ENCODE data around the gene AJAP1.
A peak's percentile ranks its signal among the peaks of the same experiment; 100 is the strongest.

AJAP1 gene

DNA sequence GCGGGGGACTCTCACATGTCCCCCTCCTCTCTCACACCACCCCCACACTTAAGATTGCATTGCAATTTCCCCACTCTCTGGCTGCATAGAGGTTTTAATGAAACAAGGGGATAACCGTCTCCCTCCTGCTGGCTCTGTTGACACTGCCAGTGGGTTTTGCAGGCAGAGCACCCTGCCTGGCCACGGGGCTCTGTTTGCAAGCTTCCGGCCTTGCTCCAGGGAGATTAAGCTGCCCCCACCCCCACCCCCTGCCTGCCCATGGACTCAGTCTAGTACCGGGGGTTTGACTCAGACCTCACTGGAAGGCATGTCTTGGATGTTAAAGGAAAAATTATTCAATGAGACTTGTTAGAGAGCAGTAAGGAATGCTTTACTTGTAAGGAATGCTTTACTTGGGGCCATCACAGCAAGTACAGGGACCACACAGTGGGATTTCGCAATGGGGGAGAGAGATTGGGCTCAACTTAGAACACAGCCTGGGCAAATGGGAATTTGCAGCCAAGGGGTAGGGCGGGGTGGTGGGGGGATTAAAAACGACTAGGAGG lies 101.0 kb downstream of the AJAP1 start:
- Mint-ChIP-seq H3K27ac (no peak overlapping the region), H3K9me3 (peaks cover 15% of the 10 kb centered on the region), H3K4me1 (no peaks in the 10 kb centered on the region), H3K36me3 (no peaks in the 10 kb centered on the region), H3K27me3 (no peaks in the 10 kb centered on the region), H3K4me3 (no peak overlapping the region)
- CTCF ChIA-PET, result no interaction called here
- no peak for DNase-seq

DNA sequence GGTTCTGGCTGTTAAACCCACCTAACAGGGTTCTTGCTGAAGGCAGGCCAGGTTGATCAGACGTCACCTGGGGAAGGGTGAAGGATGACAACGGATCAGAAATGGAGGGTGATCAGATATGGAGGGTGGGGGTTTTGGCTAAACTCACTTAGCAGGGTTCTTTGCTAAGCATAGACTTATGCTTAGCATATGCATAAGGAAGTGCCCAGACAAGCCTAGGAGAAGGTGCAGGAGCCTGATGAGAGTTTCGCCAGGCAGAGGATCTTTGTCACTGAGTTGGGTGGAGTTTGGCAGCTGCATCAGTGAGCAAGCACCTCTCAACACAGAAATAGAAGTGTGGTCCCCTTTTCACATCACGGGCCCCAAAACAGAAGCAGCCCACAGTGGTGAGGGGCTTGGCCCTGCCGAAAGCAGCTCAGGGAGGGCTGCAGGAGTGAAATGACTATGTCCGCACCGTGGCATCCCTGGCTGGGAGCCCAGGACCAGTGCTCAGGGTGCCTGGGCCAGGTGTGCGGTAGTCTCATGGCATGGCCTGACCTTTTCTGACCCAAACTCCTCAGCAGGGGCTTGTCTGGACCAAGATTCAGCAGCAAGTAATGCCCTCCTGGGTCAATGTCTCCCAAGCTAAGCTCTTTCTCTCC lies 101.6 kb downstream of the AJAP1 start:
- H3K4me3 Mint-ChIP-seq, result no peak overlapping the region
- no peak for DNase-seq
- no peaks in the 10 kb centered on the region for H3K4me1 Mint-ChIP-seq
- no peaks in the 10 kb centered on the region for H3K27me3 Mint-ChIP-seq
- CTCF ChIA-PET, result no interaction called here
- H3K9me3 Mint-ChIP-seq, result peaks cover 15% of the 10 kb centered on the region
- H3K36me3 Mint-ChIP-seq, result no peaks in the 10 kb centered on the region
- H3K27ac Mint-ChIP-seq, result no peak overlapping the region

DNA sequence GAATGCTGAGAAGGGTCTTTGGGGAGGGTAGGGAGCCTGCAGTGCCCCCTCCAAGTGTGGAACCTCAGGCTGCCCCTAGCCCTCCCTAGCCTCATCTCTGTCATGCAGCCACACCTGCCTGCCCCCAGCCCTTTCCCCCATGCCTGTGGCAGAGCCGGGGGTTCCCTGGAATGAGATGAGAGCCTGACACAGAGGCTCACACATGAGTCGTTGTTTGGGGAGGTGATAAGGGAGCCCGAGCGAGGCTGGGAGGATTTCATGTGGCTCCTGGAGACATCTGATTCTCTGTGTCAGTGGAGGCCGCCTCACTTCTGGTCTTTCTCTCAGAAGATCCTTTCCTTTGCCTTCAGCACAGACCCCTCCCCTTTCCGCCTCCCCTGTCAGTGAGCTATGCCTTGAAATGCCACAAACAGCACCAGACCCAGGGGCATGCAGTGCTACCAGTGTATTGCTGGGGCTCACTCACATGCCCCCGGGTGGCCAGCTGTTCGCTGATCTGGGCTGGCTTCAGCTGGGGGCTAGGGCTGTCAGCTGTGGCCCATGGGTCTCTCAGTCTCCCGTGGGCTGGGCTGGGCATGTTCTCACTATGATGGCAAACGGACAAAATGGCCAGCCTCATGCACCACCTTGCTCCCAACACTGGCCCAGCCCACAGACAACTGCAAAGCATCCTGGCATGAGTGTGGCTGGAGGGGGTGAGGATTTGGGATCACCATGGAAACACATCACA lies 102.6 kb downstream of the AJAP1 start:
- H3K4me1 Mint-ChIP-seq, result no peaks in the 10 kb centered on the region
- H3K36me3 Mint-ChIP-seq, result no peaks in the 10 kb centered on the region
- no peaks in the 10 kb centered on the region for H3K27me3 Mint-ChIP-seq
- CTCF ChIA-PET, result no interaction called here
- no peak overlapping the region for H3K4me3 Mint-ChIP-seq
- no peak overlapping the region for H3K27ac Mint-ChIP-seq
- no peak for DNase-seq
- peaks cover 15% of the 10 kb centered on the region for H3K9me3 Mint-ChIP-seq

DNA sequence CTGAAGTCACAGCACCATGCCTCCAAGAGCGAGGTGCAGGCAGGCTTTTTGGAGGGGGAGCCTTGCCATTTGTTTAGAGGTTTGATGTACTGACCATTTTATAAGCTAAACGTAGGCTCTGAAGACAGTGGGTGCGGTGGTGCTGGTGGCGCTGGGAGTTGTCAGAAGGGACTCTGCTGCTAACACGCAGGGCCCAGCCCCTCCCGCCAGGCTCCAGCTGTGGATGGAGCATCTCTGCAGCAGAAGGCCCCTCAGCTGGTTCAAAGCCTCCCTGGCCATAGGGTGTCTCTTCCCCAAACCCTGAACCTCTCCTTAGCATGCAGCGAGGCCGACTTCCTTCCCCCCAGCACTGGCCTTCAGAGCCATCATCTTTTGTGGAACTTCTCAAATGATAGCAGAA lies 105.3 kb downstream of the AJAP1 start:
- Mint-ChIP-seq H3K27me3 (no peaks in the 10 kb centered on the region), H3K9me3 (peaks cover 15% of the 10 kb centered on the region), H3K27ac (no peak overlapping the region), H3K4me1 (no peaks in the 10 kb centered on the region), H3K36me3 (no peaks in the 10 kb centered on the region), H3K4me3 (no peak overlapping the region)
- DNase-seq, result no peak
- CTCF ChIA-PET, result no interaction called here

DNA sequence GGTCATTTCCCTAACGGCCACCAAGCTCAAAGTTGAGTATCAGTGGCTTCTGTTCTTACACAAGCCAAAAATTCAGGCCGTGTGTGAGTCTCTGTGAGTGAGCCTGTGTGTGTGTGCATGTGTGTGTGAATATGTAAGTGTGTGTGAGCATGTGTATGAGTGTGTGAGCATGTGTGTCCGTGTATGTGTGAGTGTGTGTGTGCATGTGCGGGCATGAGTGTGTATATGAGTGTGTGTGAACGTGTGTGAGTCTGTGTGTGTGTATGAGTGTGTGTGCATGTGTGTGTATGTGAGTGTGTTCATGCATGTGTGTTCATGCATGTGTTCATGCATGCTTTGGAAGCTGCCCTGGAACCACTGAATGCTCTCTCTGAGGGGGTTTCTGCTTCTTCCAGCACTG lies 105.7 kb downstream of the AJAP1 start:
- Mint-ChIP-seq H3K9me3 (peaks cover 15% of the 10 kb centered on the region), H3K27ac (no peak overlapping the region), H3K4me1 (no peaks in the 10 kb centered on the region), H3K4me3 (no peak overlapping the region), H3K27me3 (no peaks in the 10 kb centered on the region), H3K36me3 (no peaks in the 10 kb centered on the region)
- DNase-seq, result no peak
- CTCF ChIA-PET, result no interaction called here

DNA sequence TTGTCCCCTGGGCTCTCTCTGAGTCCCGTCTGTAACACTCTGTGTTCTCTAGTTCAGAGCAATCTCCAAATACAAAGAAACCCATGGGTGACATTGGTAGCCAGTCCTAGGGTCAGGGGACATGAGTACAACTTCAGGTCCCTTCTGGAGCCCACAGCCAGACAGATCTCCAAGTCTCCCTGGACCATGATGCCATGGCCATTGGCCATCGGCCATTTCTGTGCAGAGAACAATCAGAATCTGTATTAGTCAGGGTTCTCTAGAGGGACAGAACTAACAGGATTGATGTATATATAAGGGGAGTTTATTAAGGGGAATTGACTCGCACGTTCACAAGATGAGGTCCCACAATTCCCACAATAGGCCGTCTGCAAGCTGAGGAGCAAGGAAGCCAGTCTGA lies 106.9 kb downstream of the AJAP1 start:
- DNase-seq, result no peak
- H3K27me3 Mint-ChIP-seq, result no peaks in the 10 kb centered on the region
- H3K27ac Mint-ChIP-seq, result no peak overlapping the region
- no peaks in the 10 kb centered on the region for H3K4me1 Mint-ChIP-seq
- H3K4me3 Mint-ChIP-seq, result no peak overlapping the region
- H3K9me3 Mint-ChIP-seq, result peaks cover 15% of the 10 kb centered on the region
- H3K36me3 Mint-ChIP-seq, result no peaks in the 10 kb centered on the region
- CTCF ChIA-PET, result no interaction called here

DNA sequence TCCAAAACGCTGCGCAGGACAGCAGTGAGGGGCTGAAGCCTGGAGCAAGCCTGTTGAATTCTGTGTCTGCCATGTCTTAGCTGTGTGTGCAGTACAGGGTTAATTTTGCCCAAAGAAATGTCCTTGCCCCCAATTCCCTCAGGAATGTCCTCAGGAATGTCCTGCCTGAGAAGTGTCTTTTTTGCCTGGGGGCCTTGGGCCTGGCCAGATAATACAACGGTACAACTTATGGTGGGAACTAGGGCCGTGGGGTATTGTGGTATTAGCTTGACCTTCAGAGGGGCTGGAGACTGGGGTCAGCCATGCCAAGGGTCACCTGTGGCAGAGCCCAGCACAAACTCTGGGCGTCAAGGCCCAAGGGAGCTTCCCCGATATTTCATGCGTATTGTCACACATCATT lies 107.7 kb downstream of the AJAP1 start:
- Mint-ChIP-seq H3K27me3 (no peaks in the 10 kb centered on the region), H3K4me3 (no peak overlapping the region), H3K27ac (no peak overlapping the region), H3K9me3 (peaks cover 15% of the 10 kb centered on the region), H3K36me3 (no peaks in the 10 kb centered on the region), H3K4me1 (no peaks in the 10 kb centered on the region)
- DNase-seq, result no peak
- CTCF ChIA-PET, result no interaction called here

DNA sequence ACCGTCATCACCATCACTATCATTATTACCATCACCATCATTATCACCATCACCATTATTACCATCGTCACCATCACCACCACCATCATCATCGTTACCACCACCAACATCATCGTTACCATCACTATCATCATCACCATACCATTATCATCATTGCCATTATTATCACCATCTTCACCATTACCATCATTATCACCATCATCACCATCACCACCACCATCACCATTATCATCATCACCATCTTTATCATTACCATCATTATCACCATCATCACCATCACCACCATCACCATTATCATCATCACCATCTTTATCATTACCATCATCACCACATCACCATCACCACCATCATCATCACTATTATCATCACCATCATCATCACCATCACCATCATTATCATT lies 112.9 kb downstream of the AJAP1 start:
- Mint-ChIP-seq H3K4me1 (no peaks in the 10 kb centered on the region), H3K36me3 (no peaks in the 10 kb centered on the region), H3K4me3 (no peak overlapping the region), H3K27ac (no peak overlapping the region), H3K27me3 (no peaks in the 10 kb centered on the region), H3K9me3 (no peaks in the 10 kb centered on the region)
- CTCF ChIA-PET, result no interaction called here
- DNase-seq, result no peak

DNA sequence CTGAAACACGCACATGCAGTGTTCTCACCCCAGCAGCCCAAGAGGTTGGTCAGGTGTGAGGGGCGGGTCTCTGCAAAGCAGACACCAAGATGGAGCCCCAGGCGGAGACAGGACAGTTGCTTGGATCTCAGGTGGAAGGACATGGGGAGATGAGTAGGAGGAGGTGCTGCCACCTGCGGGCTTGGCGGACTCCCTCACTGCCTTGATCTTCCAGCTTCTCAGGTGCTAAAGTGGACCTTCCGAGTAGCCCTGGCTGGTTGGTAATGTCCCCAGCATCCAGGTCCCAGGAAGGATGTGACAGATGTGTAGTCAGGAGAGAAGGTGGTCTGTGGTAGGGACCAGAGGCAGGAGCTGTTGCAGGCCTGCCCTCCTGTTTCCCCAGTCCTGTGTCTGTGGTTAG lies 114.1 kb downstream of the AJAP1 start:
- Mint-ChIP-seq H3K4me3 (no peak overlapping the region), H3K27me3 (no peaks in the 10 kb centered on the region), H3K9me3 (no peaks in the 10 kb centered on the region), H3K4me1 (no peaks in the 10 kb centered on the region), H3K27ac (no peak overlapping the region), H3K36me3 (no peaks in the 10 kb centered on the region)
- CTCF ChIA-PET, result no interaction called here
- no peak for DNase-seq

DNA sequence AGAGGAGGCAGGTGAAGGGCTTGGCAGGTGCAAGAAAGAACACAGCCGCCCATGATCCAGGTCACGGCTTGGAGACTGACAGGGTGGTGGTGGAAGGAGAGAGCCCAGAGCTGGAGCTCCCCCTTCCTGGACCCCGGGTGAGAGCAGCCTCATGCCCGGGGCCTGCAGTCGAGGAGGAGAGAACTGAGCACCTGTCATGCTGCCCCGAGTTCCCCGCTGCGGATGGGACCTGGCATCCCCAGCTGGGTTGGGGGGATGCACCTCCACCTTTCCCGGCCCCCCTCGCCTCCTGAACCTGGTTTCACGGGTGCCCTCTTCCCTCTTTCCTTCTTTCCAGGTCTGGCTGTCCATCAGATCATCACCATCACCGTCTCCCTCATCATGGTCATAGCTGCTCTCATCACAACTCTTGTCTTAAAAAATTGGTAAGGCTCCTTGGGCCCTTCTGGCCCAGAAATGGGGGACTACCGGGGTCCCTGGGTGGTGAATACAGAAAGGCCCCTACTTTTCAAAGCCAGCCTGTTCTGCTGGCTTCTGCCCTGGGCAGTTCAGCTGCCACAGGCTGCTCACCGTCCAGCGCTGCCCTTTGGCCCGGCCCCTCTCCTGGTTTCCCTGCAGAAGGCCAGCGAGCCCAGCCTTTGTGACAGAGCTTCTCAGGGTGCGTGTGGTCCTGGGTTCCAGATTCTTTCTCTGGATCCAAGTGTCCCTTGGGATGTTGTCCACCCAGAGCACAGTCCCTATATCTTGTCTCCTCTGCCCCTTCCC lies 115.3 kb downstream of the AJAP1 start:
- Mint-ChIP-seq H3K27ac (peak overlapping the region; percentile 33), H3K9me3 (no peaks in the 10 kb centered on the region), H3K36me3 (no peaks in the 10 kb centered on the region), H3K4me3 (no peak overlapping the region), H3K27me3 (no peaks in the 10 kb centered on the region), H3K4me1 (no peaks in the 10 kb centered on the region)
- no peak for DNase-seq
- CTCF ChIA-PET, result no interaction called here

DNA sequence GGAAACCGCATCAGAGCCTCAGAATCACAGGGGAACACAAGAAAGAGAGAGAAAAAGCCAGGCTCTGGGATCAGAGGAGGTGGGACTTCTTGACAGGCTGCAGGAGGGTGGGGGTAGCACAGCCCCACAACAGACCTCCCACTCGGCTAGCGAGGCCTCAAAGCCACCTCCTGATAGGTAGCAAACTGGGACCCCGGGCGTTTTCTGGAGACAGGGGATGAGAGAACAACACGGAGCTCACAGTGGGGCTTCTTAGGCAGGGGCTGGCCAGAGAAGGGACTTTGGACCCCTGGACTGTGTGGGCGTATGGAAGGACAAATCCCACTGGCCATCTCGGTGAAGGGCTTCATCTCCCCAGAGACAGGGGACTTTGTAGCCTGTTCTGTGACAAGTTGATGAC lies 116.3 kb downstream of the AJAP1 start:
- H3K4me3 Mint-ChIP-seq, result no peak overlapping the region
- H3K36me3 Mint-ChIP-seq, result no peaks in the 10 kb centered on the region
- H3K9me3 Mint-ChIP-seq, result no peaks in the 10 kb centered on the region
- H3K4me1 Mint-ChIP-seq, result no peaks in the 10 kb centered on the region
- H3K27ac Mint-ChIP-seq, result no peak overlapping the region
- CTCF ChIA-PET, result no interaction called here
- H3K27me3 Mint-ChIP-seq, result no peaks in the 10 kb centered on the region
- no peak for DNase-seq

DNA sequence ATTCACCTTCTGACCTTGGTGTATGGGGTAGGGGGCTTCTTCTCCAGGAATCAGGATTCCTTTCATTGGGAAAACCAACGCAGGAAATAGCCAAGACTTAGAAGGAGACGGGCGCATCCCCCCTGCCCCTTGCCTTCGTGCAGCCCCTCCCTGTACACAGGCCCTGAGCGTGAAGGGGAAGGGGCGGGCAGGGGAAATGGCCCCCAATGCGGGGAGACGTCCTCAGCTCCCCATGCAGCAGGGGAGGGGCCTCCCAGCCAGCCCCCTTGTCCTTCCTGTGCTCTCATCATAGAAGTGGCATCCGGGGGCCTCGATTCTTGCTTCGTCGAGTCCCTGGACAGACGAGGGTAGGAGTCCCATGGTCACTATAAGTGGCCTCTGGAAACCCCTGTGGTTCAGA lies 116.9 kb downstream of the AJAP1 start:
- CTCF ChIA-PET, result no interaction called here
- Mint-ChIP-seq H3K27me3 (no peaks in the 10 kb centered on the region), H3K4me3 (no peak overlapping the region), H3K27ac (no peak overlapping the region), H3K4me1 (no peaks in the 10 kb centered on the region), H3K36me3 (no peaks in the 10 kb centered on the region), H3K9me3 (no peaks in the 10 kb centered on the region)
- no peak for DNase-seq

DNA sequence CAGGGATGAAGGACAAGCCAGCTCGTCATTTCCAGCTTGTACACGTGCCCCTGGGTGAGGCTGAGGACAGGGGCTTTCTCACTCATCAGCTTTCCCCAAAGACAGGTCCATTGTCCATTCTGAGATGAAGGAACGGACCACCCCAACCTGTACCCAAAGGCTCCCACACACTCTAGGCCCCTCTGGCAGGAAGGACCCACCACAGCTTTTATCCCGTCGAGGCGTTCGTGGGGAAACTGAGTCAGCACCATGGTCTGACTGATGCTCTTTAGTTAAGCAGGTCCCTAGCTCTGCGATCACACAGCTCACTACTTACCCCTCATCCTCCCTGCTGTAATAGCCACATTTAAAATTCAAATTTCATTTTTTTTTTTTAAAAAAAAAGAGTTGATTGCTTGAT lies 117.3 kb downstream of the AJAP1 start:
- Mint-ChIP-seq H3K27ac (no peak overlapping the region), H3K9me3 (no peaks in the 10 kb centered on the region), H3K4me1 (no peaks in the 10 kb centered on the region), H3K4me3 (no peak overlapping the region), H3K36me3 (no peaks in the 10 kb centered on the region), H3K27me3 (no peaks in the 10 kb centered on the region)
- no peak for DNase-seq
- CTCF ChIA-PET, result no interaction called here

DNA sequence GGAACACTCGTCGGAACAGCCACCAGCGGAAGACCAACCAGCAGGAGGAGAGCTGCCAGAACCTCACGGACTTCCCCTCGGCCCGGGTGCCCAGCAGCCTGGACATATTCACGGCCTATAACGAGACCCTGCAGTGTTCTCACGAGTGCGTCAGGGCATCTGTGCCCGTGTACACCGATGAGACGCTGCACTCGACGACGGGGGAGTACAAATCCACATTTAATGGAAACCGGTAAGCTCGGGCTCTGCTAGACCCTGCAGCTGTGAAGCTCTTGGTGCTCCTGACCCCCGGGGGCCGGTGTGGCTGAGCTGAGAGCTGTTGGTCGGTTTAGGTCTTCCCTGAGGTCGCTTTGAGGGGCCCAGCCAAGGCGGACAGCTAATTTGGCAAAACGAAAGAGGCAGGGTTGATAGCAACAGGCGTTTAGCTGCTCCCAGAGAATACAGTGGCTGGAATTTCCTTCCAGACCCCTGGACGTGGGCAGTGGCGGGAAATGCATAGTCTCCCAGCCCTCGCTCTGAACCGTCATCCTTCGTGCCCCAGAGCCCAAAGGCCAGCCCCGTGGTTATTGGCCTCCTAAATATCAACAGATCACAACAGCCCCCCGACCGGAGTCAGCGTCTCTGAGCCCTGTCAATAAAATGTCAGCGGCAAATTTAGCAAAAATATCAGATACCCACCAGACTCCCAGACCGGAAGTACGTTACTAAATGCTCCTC lies 118.0 kb downstream of the AJAP1 start:
- no peak overlapping the region for H3K27ac Mint-ChIP-seq
- no peak overlapping the region for H3K4me3 Mint-ChIP-seq
- CTCF ChIA-PET, result no interaction called here
- no peaks in the 10 kb centered on the region for H3K36me3 Mint-ChIP-seq
- H3K27me3 Mint-ChIP-seq, result no peaks in the 10 kb centered on the region
- DNase-seq, result no peak
- H3K4me1 Mint-ChIP-seq, result no peaks in the 10 kb centered on the region
- no peaks in the 10 kb centered on the region for H3K9me3 Mint-ChIP-seq

Measured in activated naive CD4-positive, alpha-beta T cell treated with anti-CD3 and anti-CD28 coated beads, Interleukin-2, amount 10 ng/mL, durations not matched to agents 7 days and 5 days (primary cell).